ENCODE data around the gene OR2B3. TPM values are rescaled to one million over a fixed set of nuclear protein-coding genes. Genes with fewer than 3 reads are reported as not detected.
"Not testable (repeated sequence)": the region's sequence is repeated elsewhere in the genome, so short reads cannot be mapped to it uniquely, and the experiment has no call there.

Gene OR2B3
- polyA plus RNA-seq (2012; ENCODE audit: low read depth, missing spikeins): not detected

GRCh38 chr6:29087213-29087612, at the start of gene OR2B3:
Gene OR2B3 (minus strand): TSS chr6:29087313. CDS start chr6:29087248, 65 bp downstream.
- TF ChIP-seq POLR2AphosphoS5 (IDR thresholded peaks at IDR 0.05; ENCODE audit: low read depth, low read length): no peak
- no peak for TF ChIP-seq TAF1 (IDR thresholded peaks at IDR 0.05; ENCODE audit: low read depth, low read length)
- TF ChIP-seq POLR2A (IDR thresholded peaks at IDR 0.05; ENCODE audit: low read depth, low read length): no peak
- no peak for TF ChIP-seq PAX5 (IDR thresholded peaks at IDR 0.05; ENCODE audit: insufficient read depth, low read length, severe bottlenecking)
- no peak for TF ChIP-seq POU2F2 (IDR thresholded peaks at IDR 0.05; ENCODE audit: low read depth, low read length)
- TF ChIP-seq SPI1 (IDR thresholded peaks at IDR 0.05; ENCODE audit: low read depth, low read length): no peak
- no peak for FAIRE-seq
- DNase-seq (ENCODE audit: insufficient read length, low spot score): no peak

GRCh38 chr6:29131691-29132090, 44.6 kb upstream of the OR2B3 start:
- TF ChIP-seq SPI1 (IDR thresholded peaks at IDR 0.05; ENCODE audit: low read depth, low read length): no peak
- TF ChIP-seq POU2F2 (IDR thresholded peaks at IDR 0.05; ENCODE audit: low read depth, low read length): no peak
- no peak for TF ChIP-seq POLR2A (IDR thresholded peaks at IDR 0.05; ENCODE audit: low read depth, low read length)
- no peak for TF ChIP-seq POLR2AphosphoS5 (IDR thresholded peaks at IDR 0.05; ENCODE audit: low read depth, low read length)
- no peak for TF ChIP-seq TAF1 (IDR thresholded peaks at IDR 0.05; ENCODE audit: low read depth, low read length)
- TF ChIP-seq PAX5 (IDR thresholded peaks at IDR 0.05; ENCODE audit: insufficient read depth, low read length, severe bottlenecking): no peak
- DNase-seq (ENCODE audit: insufficient read length, low spot score) (no peak), FAIRE-seq (no peak)

- DNase-seq (ENCODE audit: insufficient read length, low spot score) (no peak), FAIRE-seq (no peak)
- TF ChIP-seq POLR2A (IDR thresholded peaks at IDR 0.05; ENCODE audit: low read depth, low read length) (no peak), TAF1 (IDR thresholded peaks at IDR 0.05; ENCODE audit: low read depth, low read length) (no peak), PAX5 (IDR thresholded peaks at IDR 0.05; ENCODE audit: insufficient read depth, low read length, severe bottlenecking) (no peak), POLR2AphosphoS5 (IDR thresholded peaks at IDR 0.05; ENCODE audit: low read depth, low read length) (no peak), SPI1 (IDR thresholded peaks at IDR 0.05; ENCODE audit: low read depth, low read length) (no peak), POU2F2 (IDR thresholded peaks at IDR 0.05; ENCODE audit: low read depth, low read length) (no peak)
Observed at GRCh38 chr6:29130644-29131043, 43.5 kb upstream of the OR2B3 start.

GRCh38 chr6:29129326-29130012, 42.4 kb upstream of the OR2B3 start:
- DNase-seq (ENCODE audit: insufficient read length, low spot score): no peak
- TF ChIP-seq POU2F2 (IDR thresholded peaks at IDR 0.05; ENCODE audit: low read depth, low read length) (no peak), POLR2A (IDR thresholded peaks at IDR 0.05; ENCODE audit: low read depth, low read length) (no peak), TAF1 (IDR thresholded peaks at IDR 0.05; ENCODE audit: low read depth, low read length) (no peak), POLR2AphosphoS5 (IDR thresholded peaks at IDR 0.05; ENCODE audit: low read depth, low read length) (no peak), PAX5 (IDR thresholded peaks at IDR 0.05; ENCODE audit: insufficient read depth, low read length, severe bottlenecking) (no peak), SPI1 (IDR thresholded peaks at IDR 0.05; ENCODE audit: low read depth, low read length) (no peak)
- FAIRE-seq: no peak

GRCh38 chr6:29114964-29115363, 27.9 kb upstream of the OR2B3 start:
- FAIRE-seq; DNase-seq (ENCODE audit: insufficient read length, low spot score): not testable (repeated sequence)

GRCh38 chr6:29112135-29112534, 25.0 kb upstream of the OR2B3 start:
- DNase-seq (ENCODE audit: insufficient read length, low spot score) (no peak), FAIRE-seq (no peak)
- TF ChIP-seq POU2F2 (IDR thresholded peaks at IDR 0.05; ENCODE audit: low read depth, low read length) (no peak), PAX5 (IDR thresholded peaks at IDR 0.05; ENCODE audit: insufficient read depth, low read length, severe bottlenecking) (no peak), POLR2AphosphoS5 (IDR thresholded peaks at IDR 0.05; ENCODE audit: low read depth, low read length) (no peak), POLR2A (IDR thresholded peaks at IDR 0.05; ENCODE audit: low read depth, low read length) (no peak), TAF1 (IDR thresholded peaks at IDR 0.05; ENCODE audit: low read depth, low read length) (no peak), SPI1 (IDR thresholded peaks at IDR 0.05; ENCODE audit: low read depth, low read length) (no peak)

- TF ChIP-seq POLR2AphosphoS5 (IDR thresholded peaks at IDR 0.05; ENCODE audit: low read depth, low read length) (no peak), POU2F2 (IDR thresholded peaks at IDR 0.05; ENCODE audit: low read depth, low read length) (no peak), PAX5 (IDR thresholded peaks at IDR 0.05; ENCODE audit: insufficient read depth, low read length, severe bottlenecking) (no peak), POLR2A (IDR thresholded peaks at IDR 0.05; ENCODE audit: low read depth, low read length) (no peak), SPI1 (IDR thresholded peaks at IDR 0.05; ENCODE audit: low read depth, low read length) (no peak), TAF1 (IDR thresholded peaks at IDR 0.05; ENCODE audit: low read depth, low read length) (no peak)
- no peak for FAIRE-seq
- no peak for DNase-seq (ENCODE audit: insufficient read length, low spot score)
Observed at GRCh38 chr6:29107758-29108157, 20.6 kb upstream of the OR2B3 start, which contains the start of gene OR2J3. Gene OR2J3 (plus strand): TSS chr6:29108058. CDS start chr6:29111891, 3,833 bp downstream.

- no peak for FAIRE-seq
- TF ChIP-seq POLR2AphosphoS5 (IDR thresholded peaks at IDR 0.05; ENCODE audit: low read depth, low read length): no peak
- no peak for TF ChIP-seq POU2F2 (IDR thresholded peaks at IDR 0.05; ENCODE audit: low read depth, low read length)
- no peak for TF ChIP-seq SPI1 (IDR thresholded peaks at IDR 0.05; ENCODE audit: low read depth, low read length)
- no peak for TF ChIP-seq PAX5 (IDR thresholded peaks at IDR 0.05; ENCODE audit: insufficient read depth, low read length, severe bottlenecking)
- TF ChIP-seq TAF1 (IDR thresholded peaks at IDR 0.05; ENCODE audit: low read depth, low read length): no peak
- no peak for TF ChIP-seq POLR2A (IDR thresholded peaks at IDR 0.05; ENCODE audit: low read depth, low read length)
- DNase-seq (ENCODE audit: insufficient read length, low spot score): no peak
Observed at GRCh38 chr6:29099190-29099589, 12.1 kb upstream of the OR2B3 start, which contains the start of gene OR2J1. Gene OR2J1 (plus strand): TSS chr6:29099490. CDS start chr6:29100943, 1,453 bp downstream.

- FAIRE-seq: no peak
- no peak for TF ChIP-seq POLR2AphosphoS5 (IDR thresholded peaks at IDR 0.05; ENCODE audit: low read depth, low read length)
- no peak for TF ChIP-seq TAF1 (IDR thresholded peaks at IDR 0.05; ENCODE audit: low read depth, low read length)
- TF ChIP-seq PAX5 (IDR thresholded peaks at IDR 0.05; ENCODE audit: insufficient read depth, low read length, severe bottlenecking): no peak
- TF ChIP-seq SPI1 (IDR thresholded peaks at IDR 0.05; ENCODE audit: low read depth, low read length): no peak
- no peak for TF ChIP-seq POU2F2 (IDR thresholded peaks at IDR 0.05; ENCODE audit: low read depth, low read length)
- no peak for TF ChIP-seq POLR2A (IDR thresholded peaks at IDR 0.05; ENCODE audit: low read depth, low read length)
- no peak for DNase-seq (ENCODE audit: insufficient read length, low spot score)
Observed at GRCh38 chr6:29097803-29098202, 10.7 kb upstream of the OR2B3 start.
